IPS-18c (cell line): ENCODE results near the gene CDH2.

Source experiments
- H3K4me3 ChIP-seq: 2 replicates; pipeline ENCODE4 v1.7.0; 2013; ENCODE audit warnings: low read depth, mild to moderate bottlenecking, low read length, moderate library complexity; ENCODE audit not compliant: insufficient read depth
- H3K9me3 ChIP-seq: one replicate; pipeline ENCODE4 v1.6.1; 2013; ENCODE audit warnings: mild to moderate bottlenecking, low read length, moderate library complexity; ENCODE audit not compliant: control insufficient read depth, insufficient read depth

CDH2 gene

GRCh38 chr18:28147674-28148171, 29.2 kb downstream of the CDH2 start:
- no peak overlapping the region for H3K4me3 ChIP-seq
- no peaks in the 10 kb centered on the region for H3K9me3 ChIP-seq

GRCh38 chr18:28143725-28144124, 33.2 kb downstream of the CDH2 start:
- Histone ChIP-seq H3K9me3 (no peaks in the 10 kb centered on the region), H3K4me3 (no peak overlapping the region)

GRCh38 chr18:28138816-28139215, 38.1 kb downstream of the CDH2 start:
- no peak overlapping the region for H3K4me3 ChIP-seq
- no peaks in the 10 kb centered on the region for H3K9me3 ChIP-seq

GRCh38 chr18:28136071-28136470, 40.9 kb downstream of the CDH2 start:
- Histone ChIP-seq H3K4me3 (no peak overlapping the region), H3K9me3 (no peaks in the 10 kb centered on the region)

- Histone ChIP-seq H3K9me3 (no peaks in the 10 kb centered on the region), H3K4me3 (no peak overlapping the region)
These were observed 42.2 kb downstream of the CDH2 start for GRCh38 chr18:28134774-28135173.

GRCh38 chr18:28132084-28132483, 44.8 kb downstream of the CDH2 start:
- H3K4me3 ChIP-seq, result no peak overlapping the region
- H3K9me3 ChIP-seq, result no peaks in the 10 kb centered on the region

- H3K9me3 ChIP-seq, result no peaks in the 10 kb centered on the region
- H3K4me3 ChIP-seq, result no peak overlapping the region
These were observed 48.3 kb downstream of the CDH2 start for GRCh38 chr18:28128659-28128980.

- Histone ChIP-seq H3K9me3 (no peaks in the 10 kb centered on the region), H3K4me3 (no peak overlapping the region)
These were observed 48.9 kb downstream of the CDH2 start for GRCh38 chr18:28127763-28128658.

- Histone ChIP-seq H3K4me3 (no peak overlapping the region), H3K9me3 (no peaks in the 10 kb centered on the region)
These were observed 49.7 kb downstream of the CDH2 start for GRCh38 chr18:28127228-28127627.

- Histone ChIP-seq H3K4me3 (no peak overlapping the region), H3K9me3 (no peaks in the 10 kb centered on the region)
These were observed 50.2 kb downstream of the CDH2 start for GRCh38 chr18:28126768-28127167.

- Histone ChIP-seq H3K9me3 (no peaks in the 10 kb centered on the region), H3K4me3 (no peak overlapping the region)
These were observed 51.9 kb downstream of the CDH2 start for GRCh38 chr18:28125051-28125450.

- H3K4me3 ChIP-seq, result no peak overlapping the region
- H3K9me3 ChIP-seq, result no peaks in the 10 kb centered on the region
These were observed 52.5 kb downstream of the CDH2 start for GRCh38 chr18:28124131-28125029.

- Histone ChIP-seq H3K9me3 (no peaks in the 10 kb centered on the region), H3K4me3 (no peak overlapping the region)
These were observed 53.4 kb downstream of the CDH2 start for GRCh38 chr18:28123401-28124030.

- Histone ChIP-seq H3K9me3 (no peaks in the 10 kb centered on the region), H3K4me3 (no peak overlapping the region)
These were observed 56.0 kb downstream of the CDH2 start for GRCh38 chr18:28120828-28121515.

GRCh38 chr18:28116461-28116860, 60.5 kb downstream of the CDH2 start:
- Histone ChIP-seq H3K9me3 (no peaks in the 10 kb centered on the region), H3K4me3 (no peak overlapping the region)

GRCh38 chr18:28115149-28115550, 61.8 kb downstream of the CDH2 start:
- no peak overlapping the region for H3K4me3 ChIP-seq

GRCh38 chr18:28114472-28114871, 62.5 kb downstream of the CDH2 start:
- H3K4me3 ChIP-seq, result no peak overlapping the region

More at GRCh38 chr18:28115149-28115550, 61.8 kb downstream of the CDH2 start:
- H3K9me3 ChIP-seq, result no peaks in the 10 kb centered on the region

More at GRCh38 chr18:28114472-28114871, 62.5 kb downstream of the CDH2 start:
- H3K9me3 ChIP-seq, result no peaks in the 10 kb centered on the region
